Epidermal melanocyte (primary cell): ENCODE data around the gene MAML3.

Experiments
- DNase-seq: peaks from one replicate; pipeline ENCODE4 v3.0.0; 2011; ENCODE audit warnings: low spot score; ENCODE audit not compliant: insufficient read length

Gene MAML3

DNA sequence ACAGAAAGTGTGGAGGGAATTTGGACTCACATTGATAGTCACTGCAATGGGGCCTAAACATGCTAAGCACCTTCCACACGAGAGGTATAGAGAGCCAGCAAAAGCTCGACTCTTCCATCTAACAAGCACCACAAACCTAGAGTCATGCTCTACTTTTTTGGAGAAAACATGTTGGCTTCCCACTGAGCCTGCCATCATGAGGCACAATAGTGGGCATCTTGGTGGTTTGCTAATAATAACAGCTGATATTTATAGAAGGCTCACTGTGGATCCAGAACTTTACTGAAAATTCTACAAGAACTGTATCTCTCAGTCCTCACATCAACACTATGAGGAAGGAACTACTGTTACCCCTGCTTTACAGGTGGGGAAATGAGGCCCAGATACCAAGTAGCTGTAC is 26.6 kb downstream of the MAML3 start:
- DNase-seq, result no peak

DNA sequence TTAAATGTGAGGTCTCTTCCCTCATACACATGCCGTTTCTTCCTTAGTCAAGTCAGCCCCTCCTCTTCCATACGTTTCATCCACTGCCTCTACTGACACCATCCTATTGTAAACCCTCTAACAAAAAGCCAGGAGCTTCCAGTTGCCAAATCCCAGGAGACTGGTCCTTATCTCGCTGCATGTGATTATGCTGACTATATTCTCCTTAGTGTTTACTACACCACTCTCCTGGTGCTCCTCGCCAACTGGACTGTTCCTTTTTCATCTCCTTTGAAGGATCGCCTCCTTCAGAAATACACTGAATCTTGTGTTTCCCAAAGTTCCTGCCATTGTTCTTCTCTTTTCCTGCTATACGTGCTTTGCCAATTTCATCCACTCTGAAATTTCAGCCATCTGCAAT is 27.7 kb downstream of the MAML3 start:
- no peak for DNase-seq

DNA sequence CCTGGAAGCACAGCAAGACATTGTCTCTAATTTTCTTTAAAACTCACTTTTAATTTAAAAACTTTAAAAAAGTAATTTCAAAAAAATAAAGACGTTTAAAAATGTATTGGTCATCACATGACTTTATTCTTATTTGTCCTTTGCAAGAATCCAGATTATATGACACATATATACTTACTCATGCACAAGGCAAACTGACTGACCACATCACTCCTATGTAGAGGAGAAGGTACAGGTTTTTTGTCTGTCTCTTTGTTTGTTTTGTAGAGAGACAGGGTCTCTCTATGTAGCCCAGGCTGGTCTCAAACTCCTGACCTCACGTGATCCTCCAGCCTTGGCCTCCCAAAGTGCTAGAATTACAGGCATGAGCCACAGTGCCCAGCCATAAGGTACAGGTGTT is 28.6 kb downstream of the MAML3 start:
- DNase-seq, result no peak

DNA sequence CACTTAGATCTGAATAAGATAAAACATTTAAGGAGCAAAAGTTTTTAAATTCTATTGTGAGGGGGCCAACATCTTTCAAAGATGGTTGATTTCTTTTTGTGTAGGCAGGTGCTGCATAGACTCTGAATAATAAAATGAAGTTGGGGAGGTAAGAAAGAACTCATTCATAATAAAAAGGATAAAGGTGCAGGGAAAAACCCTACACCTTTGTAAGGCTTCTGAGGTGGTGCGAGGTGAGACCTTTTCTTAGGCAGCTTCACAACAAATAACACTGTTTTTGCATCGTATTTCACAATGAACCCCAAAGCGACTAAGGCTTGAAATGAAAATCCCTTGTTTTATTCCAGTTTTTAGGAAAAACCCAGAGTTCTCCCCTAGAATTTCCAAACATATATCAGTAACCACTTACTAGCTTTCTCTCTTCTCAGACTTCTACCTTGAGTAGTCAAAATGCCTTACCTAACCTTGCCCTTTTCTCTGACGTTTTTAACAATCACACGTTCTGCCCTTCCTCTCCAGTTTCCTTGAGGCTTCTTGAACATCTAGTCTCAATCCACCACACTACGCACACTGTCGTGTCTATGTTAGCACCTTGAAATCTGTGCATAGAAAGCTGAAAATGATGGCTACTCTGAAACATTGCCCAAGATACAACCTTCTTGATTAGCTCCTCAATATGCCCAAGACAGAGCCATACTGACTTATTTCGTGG is 30.2 kb downstream of the MAML3 start:
- DNase-seq, result no peak

DNA sequence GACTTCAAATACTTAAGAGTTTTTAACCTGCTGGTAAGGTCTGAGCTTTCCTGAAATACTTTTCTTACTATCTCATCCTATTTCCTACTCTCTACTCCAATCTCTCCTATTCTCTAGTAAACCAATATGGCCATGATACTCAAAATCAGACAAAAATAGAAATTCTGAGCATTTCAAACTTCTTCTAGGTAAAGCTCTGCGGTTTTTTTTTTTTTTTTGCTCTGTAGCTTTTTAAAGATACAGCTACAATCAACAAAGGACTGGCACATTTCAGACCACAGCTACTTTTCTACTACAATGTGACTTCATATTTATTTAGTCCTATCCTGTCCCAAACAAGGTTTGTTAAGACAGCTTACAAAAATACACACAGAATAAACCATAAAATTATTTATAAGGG is 31.1 kb downstream of the MAML3 start:
- no peak for DNase-seq

DNA sequence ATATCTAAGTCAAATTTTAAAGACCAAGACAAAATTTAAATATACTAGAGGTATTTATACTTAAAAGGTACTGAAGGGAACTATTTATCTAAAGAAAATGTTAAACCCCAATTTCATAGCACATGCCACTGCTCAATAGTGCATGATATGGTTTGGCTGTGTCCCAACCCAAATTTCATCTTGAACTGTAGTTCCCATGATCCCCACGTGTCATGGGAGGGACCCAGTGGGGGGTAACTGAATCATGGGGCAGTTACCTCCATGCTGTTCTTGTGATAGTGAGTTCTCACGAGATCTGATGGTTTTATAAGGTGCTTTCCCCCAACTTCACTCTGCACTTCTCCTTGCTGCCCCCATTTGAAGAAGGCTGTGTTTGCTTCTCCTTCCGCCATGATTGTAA is 32.3 kb downstream of the MAML3 start:
- no peak for DNase-seq

DNA sequence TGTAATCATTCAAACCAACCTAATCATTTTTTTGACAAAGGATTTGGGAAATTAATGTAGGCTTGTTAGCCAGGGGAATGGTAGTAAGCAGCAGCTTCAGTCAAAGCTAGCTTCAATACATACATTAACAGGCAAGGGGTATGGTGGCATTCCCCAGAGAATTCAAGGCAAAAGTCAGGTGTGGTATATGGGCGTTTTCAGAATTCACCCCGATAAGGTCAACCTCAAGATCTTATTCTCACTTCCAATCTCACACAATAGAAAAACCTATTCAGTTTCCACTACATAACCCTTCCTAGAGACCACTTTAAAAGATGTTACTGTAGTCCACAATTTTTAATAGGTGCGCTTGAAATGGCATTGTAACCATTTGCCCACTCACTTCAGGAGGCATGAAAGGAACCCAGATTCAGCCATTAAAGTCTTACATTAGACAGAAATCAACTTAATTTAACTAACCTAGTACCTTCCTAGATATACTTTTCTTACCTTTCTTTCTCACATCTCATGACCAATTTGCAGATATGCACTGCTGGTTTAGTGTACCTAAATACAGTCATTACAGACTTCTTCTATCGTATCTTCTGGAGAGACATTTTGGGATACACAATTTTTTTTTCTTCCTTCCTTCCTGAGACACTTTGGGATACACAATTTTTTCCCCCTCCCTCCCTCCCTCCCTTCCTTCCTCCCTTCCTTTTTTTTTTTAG is 34.9 kb downstream of the MAML3 start:
- DNase-seq, result no peak

DNA sequence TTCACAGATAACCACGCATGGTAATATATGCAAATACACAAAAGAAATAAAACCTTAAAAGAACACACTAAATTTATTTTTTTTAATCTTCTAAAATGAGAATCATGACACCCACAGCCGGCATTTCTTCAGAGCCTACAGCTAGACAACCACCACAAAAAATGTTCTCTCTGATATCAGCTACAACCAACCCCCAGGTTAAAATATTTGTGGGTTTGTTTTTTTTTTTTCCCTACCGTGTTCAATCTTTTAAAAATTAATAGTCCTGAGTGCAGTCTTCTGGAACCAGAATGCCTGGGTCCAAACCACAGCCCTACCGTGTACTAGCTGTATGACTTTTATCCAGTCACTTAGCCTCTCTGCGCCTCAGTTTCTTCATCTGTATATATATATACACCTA is 36.0 kb downstream of the MAML3 start:
- DNase-seq, result no peak

DNA sequence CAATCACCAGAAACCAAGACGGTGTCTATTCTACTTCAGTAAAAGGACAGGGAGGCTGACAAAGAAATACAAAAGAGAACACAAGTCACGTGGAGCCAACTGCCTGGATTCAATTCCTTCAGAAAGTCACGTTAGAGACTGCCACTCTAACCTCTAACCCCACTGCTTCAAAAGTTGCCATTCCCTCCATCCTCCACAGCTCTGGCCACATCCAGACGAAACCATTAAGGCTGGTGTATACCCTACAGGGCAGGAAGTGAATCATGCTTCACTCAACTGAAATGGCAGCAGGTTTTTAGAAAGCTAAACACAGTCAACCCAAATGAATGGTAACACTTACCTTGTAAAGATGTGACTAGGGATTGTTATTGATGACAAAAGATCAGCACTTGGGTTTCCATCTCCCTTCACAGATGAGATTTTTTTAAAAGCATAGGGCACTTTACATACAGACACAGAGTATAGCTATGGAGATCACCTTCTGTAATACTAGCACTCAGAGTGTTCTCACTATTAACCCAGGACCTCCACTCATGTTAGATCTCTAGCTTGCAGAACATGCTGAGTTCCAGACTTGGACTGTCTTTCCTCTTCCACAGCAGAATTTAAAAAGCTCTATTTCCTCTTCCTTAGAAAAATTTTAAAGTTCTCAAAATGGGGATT is 37.4 kb downstream of the MAML3 start:
- no peak for DNase-seq

DNA sequence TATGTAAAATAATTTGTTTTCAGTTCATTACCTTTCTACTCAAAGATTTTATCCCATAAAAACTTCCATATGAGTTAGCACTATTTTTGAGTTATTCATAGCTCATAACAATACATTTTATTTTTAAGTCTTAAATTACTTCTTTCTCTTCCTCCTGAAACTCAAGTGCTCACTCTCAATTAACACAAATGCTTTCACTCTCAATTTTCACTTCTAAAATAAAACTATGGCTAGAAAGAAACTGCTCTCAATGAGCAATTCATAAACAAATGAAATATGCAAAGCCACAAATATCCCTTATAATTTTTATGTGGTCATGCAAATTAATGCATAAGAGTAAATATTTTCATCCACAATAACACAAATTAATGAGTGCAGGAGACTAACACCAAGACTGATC is 38.8 kb downstream of the MAML3 start:
- no peak for DNase-seq

DNA sequence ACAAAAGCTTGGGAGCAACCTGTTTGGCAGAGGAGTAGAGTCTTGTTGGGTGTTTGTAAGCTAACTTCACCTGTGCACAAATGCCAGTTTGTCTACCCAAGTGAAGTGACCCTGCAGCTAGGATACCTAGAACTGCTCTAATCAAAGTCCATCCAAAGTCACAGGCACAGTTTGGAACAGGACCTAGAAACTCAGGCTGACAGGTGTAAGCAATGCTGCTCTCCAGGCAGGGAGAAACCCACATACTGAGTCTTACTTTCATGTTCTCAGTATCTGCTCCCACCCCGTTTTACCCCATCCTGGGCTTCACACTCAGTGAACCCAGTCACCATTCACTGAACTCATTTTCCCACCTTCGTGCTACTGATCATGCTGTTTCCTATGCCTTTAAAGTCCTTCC is 40.3 kb downstream of the MAML3 start:
- DNase-seq, result no peak

DNA sequence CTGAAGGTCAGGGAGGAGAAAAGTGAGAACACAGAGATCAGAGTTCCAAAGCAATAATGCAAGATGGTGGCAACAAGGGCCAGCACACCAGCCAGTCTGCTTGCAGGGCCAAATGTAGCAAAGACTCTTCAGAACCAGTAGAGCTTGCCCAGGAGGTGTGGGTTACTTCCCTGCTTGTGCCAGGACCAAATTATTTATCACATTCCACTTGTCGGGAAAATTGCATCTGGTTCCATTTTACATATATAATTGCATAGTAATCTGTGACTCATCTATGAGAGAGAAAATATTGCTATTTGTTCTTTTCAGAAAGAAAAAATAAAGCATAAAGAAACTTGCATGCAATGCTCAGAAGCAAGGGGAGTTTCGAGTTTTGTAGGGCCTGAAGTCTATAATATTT is 41.4 kb downstream of the MAML3 start:
- DNase-seq, result no peak

DNA sequence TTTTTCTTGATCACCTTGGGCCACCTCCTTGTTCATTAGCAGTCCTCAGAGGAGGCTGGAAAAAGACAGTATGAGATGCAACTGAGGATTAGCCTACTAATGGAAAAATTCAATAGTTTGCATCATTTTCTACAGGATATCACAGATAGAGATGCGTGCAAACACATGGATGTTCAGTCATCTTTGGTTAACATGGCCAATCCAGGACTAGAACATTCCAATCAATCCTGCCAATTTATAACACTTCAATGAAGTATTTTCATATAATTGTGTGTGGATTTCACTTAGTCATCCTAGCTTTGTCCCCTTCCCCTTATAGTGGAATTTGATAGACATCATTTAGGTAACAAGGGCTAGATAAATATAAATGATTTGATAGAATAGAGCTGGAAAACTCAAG is 42.7 kb downstream of the MAML3 start:
- DNase-seq, result no peak

DNA sequence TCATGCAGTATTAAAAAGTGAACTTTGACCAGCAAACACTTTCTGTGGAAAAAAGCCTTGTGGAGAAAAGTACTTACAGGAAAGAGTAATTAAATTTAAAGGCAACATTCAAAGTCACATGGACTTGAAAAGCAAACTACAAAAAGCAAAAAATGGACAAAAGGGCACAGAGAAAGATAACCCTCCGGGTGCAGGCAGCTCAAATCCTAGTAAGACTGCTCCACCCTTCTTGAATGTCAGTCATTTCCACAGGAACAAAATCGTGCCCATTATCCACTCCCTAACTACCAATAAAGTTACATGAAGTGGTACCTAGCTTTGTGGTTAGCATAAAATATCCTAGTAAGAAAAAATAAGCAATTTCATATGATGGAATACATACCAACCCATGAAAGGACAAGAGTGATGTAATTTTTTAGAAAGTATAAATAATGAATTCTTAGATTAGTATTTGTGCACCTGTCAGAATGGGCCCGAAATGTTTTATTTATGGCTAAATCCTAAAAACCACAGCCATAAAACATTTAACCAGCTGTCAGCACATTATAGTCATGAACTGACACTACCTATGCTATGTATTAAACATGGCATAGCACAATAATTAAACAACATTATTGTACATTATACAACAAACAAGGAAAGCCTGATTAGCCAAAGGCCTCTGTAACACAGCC is 43.3 kb downstream of the MAML3 start:
- no peak for DNase-seq

DNA sequence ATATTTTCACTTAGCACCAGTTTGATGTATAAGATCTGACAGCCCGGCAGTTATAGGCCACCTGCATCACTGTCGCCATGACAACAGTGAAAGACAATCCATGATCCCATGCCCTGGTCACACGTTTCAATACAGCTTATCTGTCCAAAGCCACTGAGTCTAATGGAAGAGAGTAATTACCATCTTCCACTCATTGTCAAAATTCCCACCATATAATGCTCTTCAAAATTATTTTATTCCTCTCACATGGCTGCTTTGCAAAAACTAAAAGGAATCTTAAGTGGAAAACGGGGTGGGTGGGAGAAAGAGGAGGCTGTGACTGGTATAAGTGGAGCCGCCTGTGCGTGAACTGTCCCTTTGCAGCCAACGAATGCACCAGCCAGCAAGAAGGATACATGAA is 44.2 kb downstream of the MAML3 start:
- DNase-seq, result no peak

DNA sequence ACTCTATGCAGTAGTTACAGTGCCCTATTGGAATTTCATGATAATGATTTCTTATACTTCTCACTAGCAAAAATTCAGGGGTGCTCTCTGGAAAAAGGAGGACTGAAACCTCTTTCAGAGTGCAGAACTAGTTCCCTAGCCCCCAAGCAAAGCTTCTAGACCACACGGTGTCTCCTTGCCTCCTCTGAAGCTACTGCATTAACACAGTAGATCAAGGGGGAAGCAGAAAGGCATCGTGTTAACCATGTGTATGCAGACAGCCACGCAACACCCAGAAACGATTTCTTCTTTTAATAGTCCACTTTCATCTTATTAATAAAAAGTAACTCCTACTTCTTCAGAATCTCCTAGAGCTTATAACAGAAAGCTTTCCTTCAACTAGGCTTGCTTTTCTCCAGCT is 44.7 kb downstream of the MAML3 start:
- DNase-seq, result no peak

DNA sequence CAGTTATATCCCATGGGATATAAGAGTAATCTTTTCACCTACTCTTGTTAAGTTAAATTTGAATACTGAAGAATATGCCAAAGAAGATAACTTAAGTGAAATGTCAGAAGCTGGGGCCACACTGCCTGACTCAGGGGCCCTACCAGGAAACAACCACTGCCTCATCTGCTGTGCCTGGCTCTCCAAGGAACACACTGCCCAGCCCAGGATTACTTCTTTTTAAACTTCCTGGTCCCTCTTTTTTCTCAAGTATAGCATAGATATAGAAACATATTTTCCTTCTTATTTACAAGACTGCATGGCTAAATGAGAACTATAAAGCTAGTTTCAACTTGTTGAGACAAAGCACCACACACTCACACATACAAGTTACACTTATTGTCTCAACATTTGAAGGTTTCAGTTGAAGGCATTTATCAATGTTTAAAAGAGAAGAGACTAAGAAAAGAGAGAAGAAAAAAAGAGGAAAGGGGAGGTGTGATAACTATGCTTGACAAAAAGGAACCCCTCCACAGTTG is 45.2 kb downstream of the MAML3 start:
- DNase-seq, result no peak

DNA sequence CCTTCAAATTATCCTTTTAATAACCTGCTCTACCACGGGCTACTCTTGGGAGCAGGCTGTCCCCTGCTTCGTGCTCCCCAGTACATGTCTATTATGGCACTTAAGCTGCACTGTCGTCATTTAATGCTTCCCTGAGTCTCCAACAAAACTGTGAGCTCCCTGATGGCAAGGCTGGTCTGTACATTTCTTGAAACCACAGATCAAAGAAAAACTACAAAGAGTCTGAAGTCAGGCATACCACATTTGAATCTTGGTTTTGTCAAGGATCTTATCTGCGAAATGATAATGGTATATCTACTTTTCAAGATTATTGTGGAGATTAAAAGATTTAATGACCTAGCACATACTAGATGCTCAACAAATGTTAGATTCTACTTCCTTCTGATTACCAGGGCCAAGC is 45.7 kb downstream of the MAML3 start:
- DNase-seq, result no peak

DNA sequence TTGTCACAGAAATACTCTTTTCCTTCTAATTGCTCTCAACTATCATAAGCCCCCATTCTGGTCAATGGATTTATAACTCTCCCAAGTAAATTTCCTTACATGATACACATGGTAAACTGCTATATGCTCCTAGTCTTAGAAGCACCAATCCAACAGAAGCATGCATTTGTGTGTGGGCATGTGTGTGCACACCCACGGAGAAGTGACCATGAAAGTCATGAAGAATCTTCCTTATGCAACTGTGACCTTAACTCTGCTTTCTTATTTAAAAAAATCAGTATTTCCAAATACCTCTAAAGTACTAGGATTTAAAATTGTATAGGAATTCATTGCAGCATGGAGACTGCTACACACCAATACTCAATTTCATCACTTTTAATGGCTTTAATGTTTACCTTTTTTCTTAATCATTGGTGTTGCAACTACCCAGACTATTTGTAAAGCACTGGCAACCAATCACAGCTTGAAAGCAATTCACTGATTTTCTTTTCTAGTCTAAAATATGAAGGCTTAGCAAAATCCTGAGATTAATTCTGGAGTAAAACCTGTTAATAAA is 47.6 kb downstream of the MAML3 start:
- DNase-seq, result no peak

DNA sequence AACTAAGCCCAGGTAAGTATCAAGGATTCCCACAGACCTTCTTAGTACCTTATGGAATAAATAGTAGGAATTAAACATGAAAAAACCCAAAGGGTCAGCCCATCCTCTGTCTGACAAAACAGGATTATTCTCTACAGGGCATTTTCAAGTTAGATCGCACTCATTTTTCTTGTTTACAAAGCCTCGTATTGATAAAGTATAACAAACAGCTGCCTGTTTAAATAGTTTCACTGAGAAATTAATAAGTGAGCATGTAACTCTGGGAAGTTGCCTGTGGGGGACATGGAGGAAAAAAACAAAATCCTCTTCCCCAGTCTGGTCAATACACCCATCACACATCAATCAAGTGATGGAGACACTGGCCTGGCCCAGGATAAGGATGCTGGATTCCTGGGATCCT is 48.5 kb downstream of the MAML3 start:
- no peak for DNase-seq

DNA sequence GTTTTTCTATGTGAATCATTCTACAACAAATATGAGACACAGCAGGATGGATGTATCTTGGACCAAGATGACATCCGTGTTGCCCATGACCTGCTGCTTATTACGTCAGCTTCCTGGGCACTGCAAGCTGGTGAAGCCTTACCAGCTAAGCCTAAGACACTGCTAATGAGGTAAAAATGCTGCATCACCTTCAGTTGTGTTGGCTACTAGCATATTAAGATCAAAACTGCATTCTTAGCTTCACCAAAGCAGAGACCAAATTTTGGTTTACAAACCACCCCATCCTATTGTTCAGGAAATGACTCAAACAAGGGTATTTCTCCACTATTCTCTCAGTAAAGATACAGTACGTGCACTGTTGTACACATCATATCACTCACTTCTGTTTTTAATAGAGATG is 50.3 kb downstream of the MAML3 start:
- DNase-seq, result no peak

DNA sequence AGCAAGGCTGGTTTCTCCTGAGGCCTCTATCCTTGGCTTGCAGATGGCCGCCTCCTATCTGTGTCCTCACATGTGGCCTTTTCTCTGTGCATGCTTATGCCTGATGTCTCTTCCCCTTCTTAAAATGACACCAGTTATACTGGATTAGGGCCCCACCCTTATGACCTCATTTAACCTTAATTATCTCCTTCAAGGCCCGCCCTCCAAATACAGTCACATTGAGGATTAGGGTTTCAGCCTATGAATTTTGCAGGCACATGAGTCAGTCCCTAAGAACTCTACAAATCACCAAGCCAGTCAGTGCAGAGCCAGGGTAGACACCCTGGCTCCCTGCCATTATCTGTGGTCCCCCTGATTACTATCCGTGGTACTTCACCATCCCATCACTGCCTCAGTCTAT is 51.6 kb downstream of the MAML3 start:
- no peak for DNase-seq
